Measurements from ENCODE around the gene PLXNB3.
A peak's percentile ranks its signal among the peaks of the same experiment; 100 is the strongest.

PLXNB3 gene

DNA sequence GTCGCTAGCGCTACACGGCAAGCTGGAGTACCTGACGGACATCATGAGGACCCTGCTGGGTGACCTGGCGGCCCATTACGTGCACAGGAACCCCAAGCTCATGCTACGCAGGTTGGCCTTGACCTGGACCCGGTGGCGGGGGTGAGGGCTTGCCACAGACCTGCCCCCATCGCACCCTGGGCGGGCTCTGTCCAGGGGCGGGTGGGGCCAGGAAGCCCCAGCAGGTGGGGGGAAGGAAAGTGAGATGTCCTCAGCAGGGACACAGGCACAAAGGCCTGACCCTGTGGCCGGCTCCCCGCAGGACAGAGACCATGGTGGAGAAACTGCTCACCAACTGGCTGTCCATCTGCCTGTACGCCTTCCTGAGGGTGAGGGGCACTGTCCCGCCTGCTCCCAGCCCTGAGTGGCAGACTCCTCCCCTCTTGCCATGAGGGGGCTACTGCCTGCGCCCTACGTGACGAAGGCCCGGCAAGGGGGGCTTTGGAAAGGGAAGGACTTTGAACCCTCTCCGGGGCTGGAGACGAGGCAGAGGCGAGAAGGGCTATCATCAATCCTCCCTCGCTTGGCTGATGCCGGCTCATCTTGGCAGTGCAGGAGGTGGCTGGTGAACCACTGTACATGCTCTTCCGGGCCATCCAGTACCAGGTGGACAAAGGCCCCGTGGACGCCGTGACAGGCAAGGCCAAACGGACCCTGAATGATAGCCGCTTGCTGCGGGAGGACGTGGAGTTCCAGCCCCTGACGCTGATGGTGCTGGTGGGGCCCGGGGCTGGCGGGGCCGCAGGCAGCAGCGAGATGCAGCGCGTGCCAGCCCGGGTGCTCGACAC lies 11.5 kb downstream of the PLXNB3 start:
- no peak for DNase-seq

DNA sequence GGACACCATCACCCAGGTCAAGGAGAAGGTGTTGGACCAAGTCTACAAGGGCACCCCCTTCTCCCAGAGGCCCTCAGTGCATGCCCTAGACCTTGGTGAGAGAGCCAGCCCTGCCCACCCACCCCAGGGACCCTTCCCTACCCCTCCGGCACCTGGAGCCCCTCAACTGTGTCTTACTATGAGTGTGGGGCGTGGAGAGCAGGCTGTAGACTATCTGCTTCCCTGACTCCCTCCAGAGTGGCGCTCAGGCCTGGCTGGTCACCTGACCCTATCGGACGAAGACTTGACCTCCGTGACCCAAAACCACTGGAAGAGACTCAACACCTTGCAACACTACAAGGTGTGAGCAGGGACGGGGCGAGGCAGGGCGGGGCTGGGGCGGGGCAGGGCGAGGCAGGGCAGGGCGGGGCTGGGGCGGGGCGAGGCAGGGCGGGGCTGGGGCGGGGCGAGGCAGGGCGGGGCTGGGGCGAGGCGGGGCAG lies 12.1 kb downstream of the PLXNB3 start:
- no peak for DNase-seq

DNA sequence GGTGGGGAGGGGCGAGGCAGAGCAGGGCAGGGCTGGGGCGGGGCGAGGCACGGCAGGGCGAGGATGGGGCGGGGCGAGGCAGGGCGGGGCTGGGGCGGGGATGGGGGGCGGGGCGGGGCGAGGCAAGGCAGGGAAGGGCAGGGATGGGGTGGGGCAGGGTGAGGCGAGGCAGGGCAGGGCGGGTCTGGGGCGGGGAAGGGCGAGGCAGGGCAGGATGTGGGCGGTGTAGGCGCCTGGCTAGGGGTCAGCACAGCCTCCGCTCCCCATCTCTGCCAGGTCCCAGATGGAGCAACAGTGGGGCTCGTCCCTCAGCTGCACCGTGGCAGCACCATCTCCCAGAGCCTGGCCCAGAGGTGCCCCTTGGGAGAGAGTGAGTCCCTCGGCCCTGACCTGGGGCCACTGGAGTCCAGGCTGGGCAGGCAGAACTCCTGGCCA lies 12.6 kb downstream of the PLXNB3 start:
- DNase-seq: no peak

DNA sequence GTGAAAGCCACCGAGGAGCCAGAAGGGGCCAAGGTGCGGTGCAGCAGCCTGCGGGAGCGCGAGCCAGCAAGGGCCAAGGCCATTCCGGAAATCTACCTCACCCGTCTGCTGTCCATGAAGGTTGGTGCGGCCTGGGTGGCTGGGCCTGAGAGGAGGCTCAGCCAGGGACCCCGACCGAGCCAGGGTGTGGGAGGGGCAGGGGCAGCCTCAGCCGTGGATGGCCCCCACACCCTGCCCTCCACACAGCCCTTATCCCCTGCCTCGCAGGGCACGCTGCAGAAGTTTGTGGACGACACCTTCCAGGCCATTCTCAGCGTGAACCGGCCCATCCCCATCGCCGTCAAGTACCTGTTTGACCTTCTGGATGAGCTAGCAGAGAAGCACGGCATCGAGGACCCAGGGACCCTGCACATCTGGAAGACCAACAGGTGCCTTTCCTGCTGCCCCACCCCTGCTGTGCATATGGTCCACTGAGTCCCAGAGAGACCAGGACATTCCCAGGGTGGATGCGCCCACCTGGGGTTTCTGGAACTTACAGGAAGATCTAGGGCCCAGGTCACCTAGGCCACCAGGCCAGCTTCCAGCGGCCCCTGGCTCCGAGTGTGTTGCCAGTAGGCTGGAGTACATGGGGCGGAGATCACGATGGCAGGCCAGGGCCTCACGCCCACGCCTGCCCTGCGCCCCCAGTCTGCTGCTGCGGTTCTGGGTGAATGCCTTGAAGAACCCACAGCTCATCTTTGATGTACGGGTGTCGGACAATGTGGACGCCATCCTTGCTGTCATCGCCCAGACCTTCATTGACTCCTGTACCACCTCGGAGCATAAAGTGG lies 13.4 kb downstream of the PLXNB3 start:
- no peak for DNase-seq

DNA sequence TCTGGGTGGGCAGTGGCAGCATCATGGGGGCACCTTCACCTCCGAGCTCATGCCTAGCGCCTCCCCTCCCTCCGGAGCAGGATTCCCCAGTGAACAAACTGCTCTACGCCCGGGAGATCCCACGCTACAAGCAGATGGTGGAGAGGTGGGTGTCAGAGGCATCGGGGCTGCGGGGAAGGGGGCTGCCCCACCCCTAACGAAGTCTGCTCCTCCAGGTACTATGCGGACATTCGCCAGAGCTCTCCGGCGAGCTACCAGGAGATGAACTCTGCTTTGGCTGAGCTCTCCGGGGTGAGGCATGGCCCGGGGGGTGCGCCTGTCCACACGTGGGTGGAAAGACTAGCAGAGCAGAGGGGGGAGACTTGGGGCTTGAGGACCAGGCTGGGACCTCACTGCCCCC lies 14.1 kb downstream of the PLXNB3 start:
- no peak for DNase-seq

DNA sequence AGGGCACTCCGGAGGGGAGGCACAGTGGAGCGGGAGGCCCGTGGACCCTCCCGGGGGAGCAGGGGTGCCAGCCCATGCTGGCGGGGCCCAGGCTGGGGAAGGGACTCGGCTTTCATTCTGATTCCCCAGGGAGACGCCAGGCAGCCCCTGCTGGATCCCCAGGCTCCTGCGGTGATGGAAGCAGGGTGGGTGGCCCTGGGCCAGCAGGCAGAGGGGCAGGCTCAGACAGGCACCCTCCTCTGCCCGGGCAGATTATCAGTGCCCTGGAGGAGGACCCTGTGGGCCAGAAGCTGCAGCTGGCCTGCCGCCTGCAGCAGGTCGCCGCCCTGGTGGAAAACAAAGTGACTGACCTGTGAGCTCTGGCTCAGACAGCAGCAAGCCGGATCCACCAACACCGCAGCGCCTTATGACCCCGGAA lies 14.6 kb downstream of the PLXNB3 start:
- DNase-seq: no peak

DNA sequence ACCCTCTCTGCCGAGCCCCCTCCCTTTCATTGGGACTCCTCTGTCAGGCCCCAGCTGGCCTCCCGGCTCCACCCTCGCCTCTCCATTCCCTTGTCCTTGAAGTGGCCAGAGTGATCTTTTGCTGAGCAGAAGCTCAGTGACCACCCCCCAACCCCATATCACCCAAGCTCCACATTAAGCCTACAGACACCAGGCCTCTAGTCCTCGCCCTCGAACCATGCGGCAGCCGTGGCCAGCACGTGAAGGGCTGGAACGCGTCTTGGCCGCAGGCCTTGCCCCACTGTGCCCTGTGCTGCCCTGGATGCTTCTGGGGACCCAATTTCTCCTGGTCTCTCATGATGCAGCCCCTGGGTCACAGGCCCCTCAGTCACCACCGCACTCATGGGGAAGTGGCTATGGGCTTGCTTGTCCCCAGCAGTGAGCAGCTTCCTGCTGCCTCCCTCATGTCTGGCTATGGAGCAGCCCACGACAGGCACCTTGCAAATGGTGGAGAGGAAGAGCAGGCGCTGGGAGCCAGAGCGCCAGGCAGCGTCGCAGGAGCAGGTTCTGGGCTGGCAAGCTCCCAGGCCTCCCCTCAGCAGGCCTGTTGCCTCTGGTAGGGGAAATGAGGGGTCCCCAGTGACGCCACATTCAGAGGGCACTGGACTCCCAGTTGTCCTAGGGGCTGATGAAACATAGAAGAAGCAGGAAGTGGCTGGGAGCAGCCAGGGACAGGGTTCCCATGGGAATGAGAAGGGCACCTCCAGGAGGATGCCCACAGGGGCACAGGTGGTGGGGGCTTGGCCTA lies 16.0 kb downstream of the PLXNB3 start:
- DNase-seq: no peak

DNA sequence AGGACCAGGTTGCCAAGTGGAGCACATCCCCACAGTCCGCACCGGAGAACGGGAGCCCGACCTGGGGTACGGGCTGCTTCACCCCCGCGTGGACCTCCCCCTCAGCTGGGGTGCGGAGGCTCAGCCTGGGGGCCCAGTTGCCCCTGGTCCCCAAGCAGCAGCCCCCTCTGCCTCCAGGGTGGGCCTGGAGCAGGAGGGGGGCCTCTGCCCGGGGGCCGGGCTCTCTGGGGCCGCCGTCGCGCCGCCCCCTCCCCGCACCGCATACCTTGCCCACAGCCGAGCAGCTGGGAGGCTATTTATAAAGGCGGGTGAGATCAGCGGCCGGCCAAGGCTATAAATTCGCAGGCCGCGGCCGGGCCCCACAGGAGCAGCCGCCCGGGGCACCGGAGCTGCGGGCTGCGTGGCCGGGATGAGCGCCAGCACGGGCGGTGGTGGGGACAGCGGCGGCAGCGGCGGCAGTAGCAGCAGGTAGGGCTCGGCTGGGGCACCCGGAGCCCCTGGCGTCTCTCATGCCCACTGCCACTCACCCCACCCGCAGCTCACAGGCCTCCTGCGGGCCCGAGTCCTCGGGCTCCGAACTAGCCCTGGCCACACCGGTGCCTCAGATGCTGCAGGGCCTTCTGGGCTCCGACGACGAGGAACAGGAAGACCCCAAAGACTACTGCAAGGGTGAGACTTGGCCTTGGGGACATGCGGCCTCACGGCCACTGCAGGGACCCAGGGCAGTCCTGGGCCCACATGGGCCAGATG lies 16.8 kb downstream of the PLXNB3 start, which contains the start of gene SRPK3:
Gene SRPK3 (plus strand): TSS at position 364 of the 750 bp plus-strand sequence. CDS start 46 bp downstream, at position 410.
- no peak for DNase-seq

DNA sequence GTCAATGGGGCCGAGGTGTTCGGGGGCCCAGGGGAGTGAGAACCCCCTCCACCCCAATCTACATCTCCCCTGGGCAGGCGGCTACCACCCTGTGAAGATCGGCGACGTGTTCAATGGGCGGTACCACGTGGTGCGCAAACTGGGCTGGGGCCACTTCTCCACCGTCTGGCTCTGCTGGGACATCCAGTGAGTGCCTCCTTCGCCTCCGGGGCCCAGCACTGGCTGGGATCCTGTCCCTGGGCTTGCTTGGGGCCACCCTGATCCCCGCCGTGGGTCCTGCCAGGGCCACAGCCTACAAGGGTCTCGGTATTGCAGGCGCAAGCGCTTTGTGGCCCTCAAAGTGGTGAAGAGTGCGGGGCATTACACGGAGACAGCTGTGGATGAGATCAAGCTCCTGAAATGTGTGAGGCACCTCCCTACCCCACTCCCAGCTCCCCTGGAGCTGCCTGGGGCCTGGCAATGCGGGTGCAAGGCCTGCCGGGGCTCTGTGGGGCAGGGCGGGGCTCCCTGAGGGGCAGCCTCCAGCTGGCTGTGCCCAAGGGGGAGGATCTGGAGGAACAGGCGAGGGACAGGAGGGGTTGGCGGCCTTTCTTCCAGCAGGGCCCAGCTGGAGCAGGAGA lies 17.5 kb downstream of the PLXNB3 start:
- no peak for DNase-seq

DNA sequence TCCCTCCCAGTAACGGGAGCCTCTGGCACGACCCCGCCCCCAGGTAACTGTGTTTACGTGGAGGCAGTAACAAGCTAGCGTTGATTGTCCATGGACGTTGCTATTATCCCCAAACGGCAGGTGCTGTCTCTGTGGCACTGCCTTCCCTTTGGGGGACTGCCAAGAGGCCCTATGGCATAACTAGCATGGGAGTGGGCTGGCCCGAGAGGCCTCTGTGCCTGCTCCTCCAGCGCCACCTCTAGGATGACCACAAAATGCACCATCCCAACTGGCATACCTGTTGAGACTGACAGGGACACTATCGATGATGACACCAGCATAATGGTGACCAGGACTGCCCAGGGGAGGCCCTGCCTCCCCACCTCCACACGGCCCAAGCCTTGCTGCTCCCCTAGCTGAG lies 18.3 kb downstream of the PLXNB3 start:
- no peak for DNase-seq

DNA sequence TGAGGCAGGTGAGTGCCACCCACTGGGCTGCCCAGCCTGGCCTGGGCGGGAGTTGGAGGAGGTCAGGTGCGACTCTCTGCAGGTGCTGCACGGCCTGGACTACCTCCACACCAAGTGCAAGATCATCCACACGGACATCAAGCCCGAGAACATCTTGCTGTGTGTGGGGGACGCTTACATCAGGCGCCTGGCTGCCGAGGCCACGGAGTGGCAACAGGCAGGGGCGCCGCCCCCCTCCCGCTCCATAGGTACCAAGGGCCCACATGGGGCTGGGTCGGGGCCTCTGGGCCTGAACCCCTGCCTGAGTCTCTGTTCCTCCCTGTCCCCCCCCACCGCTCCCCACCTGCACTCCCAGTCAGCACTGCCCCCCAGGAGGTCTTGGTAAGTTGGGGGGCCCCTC lies 18.8 kb downstream of the PLXNB3 start:
- no peak for DNase-seq

DNA sequence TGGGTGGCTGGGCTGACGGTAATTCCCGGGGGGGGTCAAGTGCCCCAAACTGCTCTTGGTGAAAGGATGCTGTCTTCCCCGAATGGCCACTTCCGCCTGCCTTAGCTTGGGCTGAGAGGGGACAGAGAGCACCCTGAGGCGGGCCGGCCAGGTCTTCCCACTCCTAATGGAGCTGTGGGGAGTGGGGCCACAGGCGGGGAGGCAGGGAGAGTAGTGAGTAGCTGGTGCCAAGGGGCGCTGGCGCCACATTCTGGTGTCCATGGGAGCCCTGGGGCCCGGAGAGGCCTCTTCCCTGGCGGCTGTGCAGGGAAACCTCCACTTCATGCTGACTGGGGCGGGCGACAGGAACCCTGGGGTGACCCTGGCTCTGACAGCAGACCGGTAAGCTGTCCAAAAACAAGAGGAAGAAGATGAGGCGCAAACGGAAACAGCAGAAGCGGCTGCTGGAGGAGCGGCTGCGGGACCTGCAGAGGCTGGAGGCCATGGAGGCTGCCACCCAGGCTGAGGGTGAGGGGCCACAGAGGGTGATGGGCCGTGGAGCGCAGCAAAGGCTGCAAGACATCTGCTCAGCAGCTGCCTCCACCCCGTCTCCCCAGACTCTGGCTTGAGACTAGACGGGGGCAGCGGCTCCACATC lies 19.4 kb downstream of the PLXNB3 start:
- no peak for DNase-seq

DNA sequence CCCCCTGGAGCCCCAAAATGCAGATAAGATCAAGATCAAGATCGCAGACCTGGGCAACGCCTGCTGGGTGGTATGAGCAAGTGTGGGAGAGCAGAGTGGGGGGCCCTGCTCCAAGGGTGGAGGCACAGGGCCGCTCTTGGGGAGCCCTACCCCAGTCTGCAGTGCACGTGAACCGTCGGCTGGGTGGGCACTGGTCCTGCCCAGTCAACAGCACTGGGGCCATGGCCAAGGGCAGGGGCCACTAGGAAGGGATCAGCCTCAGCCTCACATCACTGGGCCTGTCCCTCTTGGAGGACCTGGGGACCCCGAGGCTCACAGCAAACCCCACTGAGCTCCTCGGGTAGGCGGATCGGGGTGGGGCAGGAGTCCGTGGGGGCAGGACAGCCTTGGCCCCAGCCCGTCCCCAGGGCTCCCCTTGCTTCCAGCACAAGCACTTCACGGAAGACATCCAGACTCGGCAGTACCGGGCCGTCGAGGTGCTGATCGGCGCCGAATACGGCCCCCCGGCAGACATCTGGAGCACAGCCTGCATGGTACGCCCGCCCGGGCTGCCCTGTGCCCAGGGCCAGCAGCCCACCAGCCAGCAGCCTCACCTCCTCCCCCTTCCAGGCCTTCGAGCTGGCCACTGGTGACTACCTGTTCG lies 20.4 kb downstream of the PLXNB3 start:
- no peak for DNase-seq

DNA sequence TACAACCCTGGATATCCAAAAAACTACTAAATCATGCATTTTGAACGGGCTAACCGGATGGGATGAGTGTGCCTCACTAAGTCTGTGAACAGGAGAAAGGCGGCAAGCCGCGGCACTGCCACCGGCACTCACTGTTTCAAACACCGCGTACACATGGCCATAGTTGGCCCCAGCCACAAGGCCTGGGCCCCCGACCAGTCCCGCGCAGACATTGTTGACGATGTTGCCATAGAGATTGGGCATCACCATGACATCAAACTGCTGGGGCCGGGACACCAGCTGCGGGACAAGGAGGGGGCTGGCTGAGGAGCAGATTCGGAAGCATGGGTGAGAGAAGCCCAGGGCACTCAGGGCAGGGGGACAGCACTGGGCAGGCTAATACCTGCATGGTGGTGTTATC lies 22.6 kb downstream of the PLXNB3 start:
- DNase-seq: no peak

DNA sequence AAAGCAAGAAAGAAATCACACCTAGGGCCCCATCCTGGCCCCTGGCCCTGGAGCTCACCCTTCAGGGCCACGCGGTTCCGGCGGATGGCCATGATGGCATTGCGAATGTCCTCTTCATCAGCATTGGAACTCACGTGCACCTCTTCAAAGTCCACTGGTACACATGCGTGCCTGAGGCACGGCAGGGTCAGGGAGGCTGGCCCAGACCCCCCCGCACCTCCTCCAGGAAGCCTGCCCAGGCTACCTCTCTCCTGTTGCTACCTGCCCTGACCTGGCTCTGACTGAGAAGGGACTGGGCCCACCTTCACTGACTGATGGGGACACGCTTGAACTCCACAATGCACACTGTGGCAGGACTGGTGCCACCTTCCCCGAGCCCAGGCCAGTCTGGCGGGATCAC lies 25.6 kb downstream of the PLXNB3 start:
- no peak for DNase-seq

DNA sequence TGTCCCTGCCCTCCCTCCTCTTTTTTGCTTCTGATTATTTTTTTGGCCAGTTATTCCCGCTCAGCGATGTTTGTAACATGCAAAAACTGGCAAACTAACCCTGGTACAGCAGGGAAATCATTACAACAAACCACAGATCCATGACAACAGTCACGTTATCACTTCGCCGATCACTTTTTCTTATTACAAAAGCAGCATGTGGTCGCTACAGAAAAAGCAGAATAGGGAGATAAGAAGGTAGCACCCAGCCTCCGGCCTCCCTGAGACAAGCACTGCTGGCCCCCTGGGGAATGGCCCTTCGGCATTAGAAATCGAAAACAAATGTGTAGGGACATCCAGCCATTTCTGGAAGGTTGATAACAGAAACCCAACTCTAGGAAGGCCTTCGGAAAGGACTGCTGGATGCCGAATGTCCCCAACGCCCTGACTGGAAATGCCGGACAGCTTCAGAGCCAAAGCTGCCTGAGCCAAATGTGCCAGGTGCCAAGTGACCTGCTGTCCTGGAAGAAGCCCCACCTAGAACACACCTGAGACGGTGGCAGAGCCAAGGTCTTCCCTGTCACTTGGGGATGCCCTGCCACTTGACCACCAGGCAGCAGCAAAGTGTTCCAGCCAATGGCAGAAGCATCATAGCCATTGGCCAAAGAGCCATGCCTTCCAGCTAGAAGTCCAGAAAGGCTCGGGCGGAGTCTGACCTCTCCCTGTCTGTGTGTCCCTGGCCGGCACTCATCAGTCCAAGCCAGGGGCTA lies 27.2 kb downstream of the PLXNB3 start:
- DNase-seq: no peak

DNA sequence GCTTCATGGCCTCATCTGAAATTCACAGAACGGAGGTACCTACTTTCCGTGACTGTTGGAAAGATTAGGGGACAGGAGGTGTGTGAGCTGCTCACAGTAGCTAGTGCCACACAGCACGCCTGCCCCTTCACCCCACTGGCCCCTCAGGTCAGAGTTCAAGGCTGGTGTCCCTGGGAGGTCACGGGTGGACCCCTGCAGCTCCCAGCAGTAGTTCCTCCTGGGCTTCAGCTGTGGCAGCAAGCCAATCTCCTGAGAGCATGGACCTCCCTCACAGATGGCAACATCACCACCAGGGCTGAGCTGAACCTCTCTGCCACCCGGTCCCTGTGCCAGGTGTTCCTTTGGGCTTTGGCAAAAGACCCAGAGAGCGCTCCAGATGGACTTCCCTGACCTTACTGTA lies 28.3 kb downstream of the PLXNB3 start:
- DNase-seq: no peak

DNA sequence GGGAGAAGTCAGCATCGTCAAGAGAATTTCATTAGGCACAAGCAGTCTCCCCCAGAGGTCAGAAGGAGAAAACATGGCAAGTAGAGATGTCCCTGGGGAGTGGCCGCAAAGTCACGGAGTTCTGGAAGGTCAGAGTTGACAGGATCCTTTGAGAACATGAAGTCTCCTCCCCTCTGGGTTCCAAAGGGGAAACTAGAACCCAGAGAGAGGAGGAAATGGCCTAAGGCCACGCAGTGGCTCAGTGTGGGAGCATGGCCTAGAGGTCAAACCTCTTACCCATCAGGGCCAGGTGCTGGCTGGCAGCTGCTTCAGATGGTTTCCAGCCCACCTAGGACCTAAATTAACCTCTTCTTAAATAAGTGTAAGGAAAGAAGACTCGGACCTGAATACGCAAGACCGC lies 29.2 kb downstream of the PLXNB3 start:
- DNase-seq: no peak

DNA sequence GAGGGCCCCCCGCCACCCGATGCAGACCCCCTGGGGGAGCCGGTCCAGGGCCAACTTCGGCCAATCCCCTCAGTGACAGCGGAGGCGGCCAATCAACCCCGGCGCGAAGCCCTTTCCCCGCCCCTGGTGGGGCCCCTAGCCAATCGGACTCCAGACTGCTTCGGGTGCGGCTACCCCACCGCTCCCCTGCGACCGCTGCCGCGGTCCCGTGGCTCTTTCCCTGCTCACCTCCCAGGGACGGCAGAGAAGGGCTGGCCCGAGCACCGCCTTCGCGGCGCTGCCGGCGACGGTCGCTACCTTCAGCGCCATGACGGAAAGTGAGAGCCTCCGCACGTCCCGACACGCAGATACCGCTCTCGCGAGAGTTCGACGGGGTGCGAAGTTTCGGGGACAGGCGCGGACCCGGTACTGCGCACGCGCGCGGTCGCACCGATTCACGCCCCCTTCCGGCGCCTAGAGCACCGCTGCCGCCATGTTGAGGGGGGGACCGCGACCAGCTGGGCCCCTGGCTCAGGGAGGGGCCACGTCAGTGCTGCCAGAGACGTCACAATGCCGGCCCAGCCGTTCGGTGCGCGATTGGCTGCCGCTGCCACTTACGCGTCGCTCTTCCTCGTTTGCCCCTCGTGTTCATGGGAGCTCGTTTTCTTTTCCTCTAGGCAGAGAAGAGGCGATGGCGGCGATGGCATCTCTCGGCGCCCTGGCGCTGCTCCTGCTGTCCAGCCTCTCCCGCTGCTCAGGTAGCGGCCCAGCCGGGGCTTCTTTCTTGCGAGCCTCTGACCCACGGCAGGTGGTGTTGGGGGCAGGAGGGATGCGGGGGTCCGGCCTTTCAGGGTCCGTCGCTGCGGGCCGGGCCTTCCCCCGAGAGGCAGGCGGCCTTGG lies 30.2 kb downstream of the PLXNB3 start, which contains the start of the genes IDH3G and SSR4:
Gene IDH3G (minus strand): TSS at position 358 of the 879 bp plus-strand sequence. CDS start 49 bp downstream, at position 309.
Gene SSR4 (plus strand): TSS at position 651 of the 879 bp plus-strand sequence. CDS start 20 bp downstream, at position 671.
- DNase-seq: peak; percentile 93

Data from stimulated activated CD4-positive, alpha-beta T cell treated with anti-CD3 and anti-CD28 coated beads, Interleukin-15, amount 100 ng/mL, for 24 hours (primary cell).